Left renal cortex interstitium (tissue), 4 donors: Measurements from ENCODE around the gene RGS17. TPM values are rescaled to one million over a fixed set of nuclear protein-coding genes. Genes with fewer than 3 reads are reported as not detected.
A peak's percentile ranks its signal among the peaks of the same experiment; 100 is the strongest.
"Not testable (repeated sequence)": the region's sequence is repeated elsewhere in the genome, so short reads cannot be mapped to it uniquely, and the experiment has no call there.

ENCODE experiments used
- DNase-seq, 4 donors: peaks; one replicate each; pipeline ENCODE4 v3.0.0-alpha.2; 2013; ENCODE audit warnings: low read depth in 4 of 4, low spot score in 2 of 4, missing footprints in 1 of 4
- polyA plus RNA-seq, 4 donors: library from polyadenylated mRNA; unstranded; fragments of 120-200 nt; gene quantifications; one replicate each; pipeline ENCODE4 v1.2.1, GENCODE V29; 2013; ENCODE audit not compliant: insufficient read length in 4 of 4

Gene RGS17
- polyA plus RNA-seq, 4 donors: 1.7 to 3.6 (median 2.7) TPM

- no peak for DNase-seq
Observed at GRCh38 chr6:153043719-153044118, 87.4 kb downstream of the RGS17 start.

- no peak for DNase-seq
Observed at GRCh38 chr6:153038378-153039057, 92.6 kb downstream of the RGS17 start.

DNA sequence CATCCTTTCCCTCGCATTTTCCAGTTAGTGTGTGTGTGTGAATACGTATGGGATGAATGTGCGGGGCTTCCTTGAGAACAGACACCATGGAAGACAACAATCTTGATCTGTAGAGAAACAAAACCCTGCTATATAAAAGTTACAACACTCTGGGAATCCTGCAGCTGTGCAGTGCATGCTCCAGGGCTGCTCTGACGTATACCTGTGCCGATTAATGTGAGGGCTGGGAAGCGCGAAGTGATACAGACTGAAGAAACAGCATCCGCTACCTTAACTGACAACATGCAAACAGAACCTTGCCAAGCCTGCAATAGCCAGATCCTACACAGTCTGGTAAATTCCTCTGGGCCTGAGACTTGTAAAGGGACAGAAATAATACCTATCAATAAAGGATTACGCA is 96.9 kb downstream of the RGS17 start:
- no peak for DNase-seq

GRCh38 chr6:153032255-153032882 is 98.7 kb downstream of the RGS17 start:
- DNase-seq: no peak

DNA sequence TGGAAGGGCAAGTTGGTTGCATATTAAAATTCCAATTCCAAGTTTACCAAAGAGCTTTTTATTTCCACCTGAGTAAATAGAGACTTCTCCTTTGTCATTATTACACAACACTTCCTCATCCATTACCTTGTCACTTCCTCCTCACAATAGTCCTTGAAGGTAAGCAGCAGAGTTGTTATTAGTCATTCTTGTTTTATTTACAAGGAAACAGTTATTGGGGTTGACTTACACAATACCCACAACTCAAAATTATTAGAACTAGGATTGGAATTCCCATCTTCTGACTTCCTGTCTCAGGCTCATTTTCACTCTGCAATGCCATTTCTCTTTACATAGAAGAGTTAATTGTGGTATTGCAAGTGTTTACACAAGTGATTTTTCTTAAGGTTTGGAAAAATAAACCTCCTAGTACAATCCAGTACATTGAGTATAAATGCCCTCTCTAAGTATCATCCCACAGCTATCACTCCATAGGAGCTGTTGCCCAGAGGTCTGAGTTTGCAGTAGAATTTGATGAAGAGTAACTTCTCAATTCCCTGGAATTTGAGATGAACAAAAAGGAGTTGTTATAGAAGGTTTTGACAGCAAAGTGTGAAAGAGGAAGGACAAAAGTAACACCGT is 99.6 kb downstream of the RGS17 start:
- no peak for DNase-seq

GRCh38 chr6:153028963-153029362 is 102.1 kb downstream of the RGS17 start:
- DNase-seq: no peak

- no peak for DNase-seq
Observed at GRCh38 chr6:153028286-153028685, 102.8 kb downstream of the RGS17 start.

DNA sequence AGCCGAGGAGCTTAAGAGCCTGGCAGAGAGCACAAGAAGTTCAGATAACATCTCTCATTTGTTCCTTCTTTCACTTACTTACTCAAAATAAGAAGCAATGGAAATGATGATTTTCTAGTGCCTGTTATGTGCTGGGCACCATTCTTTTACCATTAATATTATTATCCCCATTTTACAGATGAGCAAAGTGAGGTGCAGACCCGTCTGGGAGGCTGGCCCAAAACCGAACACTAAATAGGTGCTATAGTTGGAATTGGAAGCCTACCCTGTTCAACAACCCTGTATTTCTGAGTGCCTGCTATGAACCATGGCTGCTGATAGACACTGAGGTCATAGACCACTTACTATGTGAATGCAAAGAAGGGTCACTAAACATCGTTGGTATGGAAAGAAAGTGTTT is 103.6 kb downstream of the RGS17 start:
- DNase-seq: no peak

DNA sequence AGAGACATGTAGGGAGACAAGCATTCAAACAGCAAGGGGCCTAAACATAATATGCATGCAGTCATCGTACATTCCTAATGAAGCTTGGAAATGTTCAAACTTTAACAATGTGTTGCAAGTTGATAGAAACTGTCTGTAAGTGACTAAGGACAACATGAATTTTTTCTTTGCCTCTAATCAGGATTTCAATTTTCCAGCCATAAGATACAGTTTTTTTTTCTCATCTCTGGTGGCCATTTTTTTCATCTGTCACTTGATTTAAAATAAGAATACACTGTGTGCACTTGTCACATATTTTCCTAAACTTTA is 106.4 kb downstream of the RGS17 start:
- no peak for DNase-seq

DNA sequence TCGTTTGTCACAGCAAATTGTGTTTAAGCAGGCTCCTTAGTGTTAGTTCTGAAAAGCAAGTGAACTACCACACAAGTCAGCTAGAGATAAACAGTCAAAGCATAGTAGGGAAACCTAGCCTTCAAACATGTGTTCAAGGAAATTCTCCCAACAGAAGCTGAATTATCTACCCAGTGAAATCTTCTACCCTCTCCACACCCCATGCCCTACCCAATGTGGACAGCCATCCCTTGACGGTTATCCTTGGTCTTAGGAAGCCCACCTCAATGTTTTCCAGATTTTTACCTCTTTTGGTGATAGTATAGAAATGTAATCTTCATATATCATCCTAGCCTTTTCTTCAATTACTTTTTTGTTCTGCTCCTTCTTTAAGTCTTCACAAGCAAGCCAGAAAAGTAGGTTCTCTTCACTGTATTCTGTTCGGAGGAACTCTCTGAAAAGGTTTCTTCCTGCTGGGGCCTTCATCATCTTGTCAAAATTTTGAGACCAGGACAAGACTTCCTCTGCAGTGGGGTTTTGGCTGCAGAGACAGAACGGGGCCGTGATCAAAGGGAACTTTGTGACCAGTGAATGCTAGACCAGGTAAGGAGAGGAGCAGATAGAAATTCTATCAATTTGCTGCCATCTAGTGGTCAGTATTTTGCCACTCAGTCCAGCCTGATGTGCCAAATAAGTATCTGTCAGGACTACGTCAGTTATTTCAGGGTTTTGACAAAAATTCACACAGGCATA is 106.9 kb downstream of the RGS17 start:
- peak in 1 of 4 donors; percentile 37 for DNase-seq

GRCh38 chr6:153018355-153018754 is 112.7 kb downstream of the RGS17 start:
- no peak for DNase-seq

DNA sequence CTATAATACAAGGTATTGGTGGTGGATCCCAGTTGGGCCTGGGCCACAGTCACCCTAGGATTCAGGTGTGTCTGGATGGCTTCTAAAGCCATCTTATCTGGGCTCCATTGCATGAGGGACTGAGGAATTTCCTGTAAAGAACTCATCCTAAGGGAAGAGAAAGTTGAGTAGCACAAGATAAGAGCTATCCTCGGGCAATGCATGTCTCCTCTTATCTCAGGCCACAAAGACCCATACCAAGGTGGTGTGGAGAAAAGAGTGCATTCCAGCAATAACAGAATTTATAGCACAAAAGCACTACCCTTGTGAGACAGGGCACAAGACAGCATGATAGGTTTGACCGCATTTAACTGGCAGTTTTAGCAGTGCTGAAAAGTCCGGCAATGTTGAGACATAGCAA is 114.2 kb downstream of the RGS17 start:
- DNase-seq: no peak

- DNase-seq: no peak
Observed at GRCh38 chr6:153015094-153015640, 115.9 kb downstream of the RGS17 start.

DNA sequence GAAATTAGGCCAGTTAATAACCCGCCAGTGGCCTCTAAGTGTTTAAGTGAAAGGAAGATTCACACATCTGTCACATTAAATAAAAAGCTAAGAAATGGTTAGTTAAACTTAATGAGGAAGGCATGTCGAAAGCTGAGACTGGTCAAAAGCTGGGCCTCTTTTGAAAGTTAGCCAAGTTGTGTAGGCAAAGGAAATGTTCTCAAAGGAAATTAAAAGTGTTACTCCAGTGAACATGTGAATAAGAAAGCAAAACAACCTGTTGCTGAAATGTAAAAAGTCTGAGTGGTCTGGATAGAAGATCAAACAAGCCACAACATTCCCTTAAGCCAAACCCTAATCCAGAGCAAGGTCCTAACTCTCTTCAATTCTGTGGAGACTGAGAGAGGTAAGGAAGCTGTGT is 117.6 kb downstream of the RGS17 start:
- DNase-seq: no peak

- no peak for DNase-seq
Observed at GRCh38 chr6:153012856-153013255, 118.2 kb downstream of the RGS17 start.

- DNase-seq: no peak
Observed at GRCh38 chr6:153003366-153003690, 127.8 kb downstream of the RGS17 start.

DNA sequence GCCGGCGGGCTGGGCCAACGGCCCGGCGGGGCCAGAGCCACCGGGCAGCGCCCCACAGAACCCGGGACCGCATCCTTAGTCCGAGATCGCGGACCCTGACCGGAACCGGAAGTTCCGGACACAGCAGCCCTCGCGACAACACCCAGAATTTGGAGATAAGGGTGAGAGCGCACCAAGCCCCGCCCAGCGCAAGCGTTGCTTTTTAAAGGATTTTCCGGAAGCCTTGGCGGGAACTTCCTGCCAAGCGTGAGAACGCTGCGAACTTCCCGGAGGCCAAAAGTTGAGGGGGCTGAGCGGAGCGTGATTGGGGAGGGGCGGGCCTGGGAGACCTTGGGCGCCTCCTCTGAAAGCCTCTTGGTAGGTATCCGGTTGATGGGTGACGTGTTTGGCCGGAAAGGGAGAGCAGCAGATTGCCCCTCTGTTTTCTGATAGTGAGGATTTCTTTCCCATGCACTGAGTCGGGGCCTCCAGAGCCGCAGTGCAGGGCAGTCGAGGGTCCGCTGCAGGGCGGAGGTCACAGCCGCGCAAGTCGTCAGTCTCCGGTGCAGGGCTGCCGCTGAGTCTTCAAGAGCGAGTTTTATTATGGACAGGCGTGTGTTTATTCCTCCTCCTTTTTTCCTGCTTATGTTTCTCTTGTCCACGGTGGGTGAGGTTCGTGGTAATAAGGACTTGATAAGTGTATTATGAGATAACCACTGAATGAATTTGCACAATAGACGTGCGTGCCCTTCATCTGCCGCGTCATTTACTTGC is 128.3 kb downstream of the RGS17 start, which contains the start of gene MTRF1L:
Gene MTRF1L, minus strand, starts transcription at position 97 of the 753 bp plus-strand sequence. Its CDS starts 24 bp downstream, at position 73.
- peak; percentile 85 to 93 (median 88) for DNase-seq

DNA sequence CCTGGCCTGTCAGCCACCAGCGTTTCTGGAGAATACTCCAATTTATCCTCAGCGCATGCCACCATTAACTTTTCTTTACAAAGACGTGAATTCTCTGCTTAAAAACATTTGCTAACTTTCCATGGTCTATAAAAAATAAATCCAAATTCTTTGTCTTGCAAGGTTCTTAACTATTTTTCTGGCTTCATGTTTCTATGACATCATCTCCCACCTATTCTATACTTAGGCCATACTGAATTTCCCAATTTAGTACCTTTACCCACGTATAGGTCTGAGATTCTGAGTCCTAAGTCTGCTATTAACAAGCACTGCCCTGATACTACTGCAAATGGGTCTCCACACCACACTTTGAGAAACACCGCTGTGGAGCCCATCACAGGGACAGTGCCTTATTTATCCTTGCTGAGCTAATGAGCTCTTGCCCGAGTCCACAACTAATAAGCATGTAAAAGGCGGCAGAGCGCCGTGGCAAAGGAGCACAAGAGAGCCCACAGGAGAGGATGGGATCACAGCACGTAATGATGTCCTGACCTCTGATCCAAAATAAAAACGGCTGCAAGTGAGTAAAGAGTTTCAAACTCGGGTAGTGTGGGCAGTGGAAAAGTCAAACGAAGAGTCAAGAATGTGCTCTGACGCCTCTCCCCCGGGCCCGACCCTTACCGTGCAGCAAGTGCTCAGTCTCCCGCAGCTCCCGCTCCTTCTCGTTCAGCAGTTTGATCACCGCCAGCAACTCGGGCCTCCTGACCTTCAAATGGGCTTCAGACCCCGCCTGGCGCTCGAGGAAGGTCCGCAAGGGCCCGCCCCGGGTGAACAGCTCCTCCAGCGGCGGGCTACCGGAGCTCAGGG is 129.1 kb downstream of the RGS17 start:
- DNase-seq: no peak

DNA sequence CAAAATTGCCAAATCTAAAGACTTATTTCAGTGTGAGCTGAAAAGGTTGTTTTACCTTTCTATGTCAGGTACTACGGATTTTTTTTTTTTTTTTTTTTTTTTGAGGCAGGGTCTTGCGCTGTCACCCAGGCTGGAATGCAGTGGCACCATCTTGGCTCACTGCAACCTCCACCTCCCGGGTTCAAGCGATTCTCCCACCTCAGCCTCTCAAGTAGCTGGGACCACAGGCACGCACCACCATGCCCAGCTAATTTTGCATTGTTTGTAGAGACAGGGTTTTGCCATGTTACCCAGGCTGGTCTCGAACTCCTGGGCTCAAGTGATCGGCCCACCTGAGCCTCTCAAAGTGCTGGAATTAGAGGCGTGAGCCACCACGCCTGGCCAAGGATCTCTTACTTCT is 130.3 kb downstream of the RGS17 start:
- not testable (repeated sequence) for DNase-seq

DNA sequence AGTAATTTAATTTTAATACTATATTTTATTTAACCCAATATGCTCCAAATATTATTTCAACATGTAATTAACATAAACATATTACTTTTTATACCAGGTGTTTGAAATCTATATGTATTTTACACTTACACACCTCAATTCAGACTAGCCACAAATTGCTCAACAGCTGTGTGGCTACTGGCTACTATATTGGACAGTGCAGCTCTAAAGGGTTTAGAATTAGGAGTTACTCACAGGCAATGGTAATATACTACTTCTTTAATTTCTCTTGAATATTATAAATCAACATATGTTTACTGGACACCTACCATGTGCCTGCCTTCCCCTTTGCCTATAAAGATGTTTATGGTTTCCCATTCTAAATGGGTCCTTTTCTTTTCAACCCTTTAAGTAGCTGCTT is 130.8 kb downstream of the RGS17 start:
- no peak for DNase-seq
